ENCODE data around the gene CACNA1C.

Gene CACNA1C

GRCh38 chr12:2311020-2311778, 258.4 kb downstream of the CACNA1C start:
- peaks cover 4% of the 10 kb centered on the region; the same call in 1 of the 2 replicates for H3K9me3 ChIP-seq (ENCODE audit: control insufficient read depth, insufficient read depth, low read length)
- H3F3A ChIP-seq (ENCODE audit: control insufficient read depth, insufficient read depth), result no peaks in the 10 kb centered on the region
- no peak for TF ChIP-seq EZH2phosphoT487 (IDR thresholded peaks at IDR 0.05; ENCODE audit: borderline replicate concordance, low read length)
- TF ChIP-seq CTCF (IDR thresholded peaks at IDR 0.05; ENCODE audit: low read depth, low read length, poor library complexity, severe bottlenecking), result no peak
- no peak overlapping the region for H3K4me2 ChIP-seq (ENCODE audit: low read length)
- H4K20me1 ChIP-seq (ENCODE audit: control insufficient read depth, insufficient read depth, low read depth, low read length), result no peaks in the 10 kb centered on the region
- H3K4me1 ChIP-seq (ENCODE audit: control insufficient read depth, low read length), result peaks cover 9% of the 10 kb centered on the region
- no peak overlapping the region for H3K27ac ChIP-seq (ENCODE audit: low read depth, low read length)
- peaks cover 3% of the 10 kb centered on the region for H3K27me3 ChIP-seq (ENCODE audit: control insufficient read depth, low read length)
- H3K79me2 ChIP-seq (ENCODE audit: control insufficient read depth, low read length), result no peaks in the 10 kb centered on the region
- no peaks in the 10 kb centered on the region for H3K9me2 ChIP-seq (replicated peaks; ENCODE audit: control insufficient read depth, low read length)
- H3K4me3 ChIP-seq (ENCODE audit: low read length), result no peak overlapping the region
- no peaks in the 10 kb centered on the region for H3K36me3 ChIP-seq (ENCODE audit: control insufficient read depth, low read length)

- H3K79me2 ChIP-seq (ENCODE audit: control insufficient read depth, low read length), result no peaks in the 10 kb centered on the region
- H3K4me2 ChIP-seq (ENCODE audit: low read length), result no peak overlapping the region
- H4K20me1 ChIP-seq (ENCODE audit: control insufficient read depth, insufficient read depth, low read depth, low read length), result no peaks in the 10 kb centered on the region
- no peak overlapping the region for H3K4me3 ChIP-seq (ENCODE audit: low read length)
- peaks cover 3% of the 10 kb centered on the region; the same call in 1 of the 2 replicates for H3K27me3 ChIP-seq (ENCODE audit: control insufficient read depth, low read length)
- H3K4me1 ChIP-seq (ENCODE audit: control insufficient read depth, low read length), result no peaks in the 10 kb centered on the region
- TF ChIP-seq EZH2phosphoT487 (IDR thresholded peaks at IDR 0.05; ENCODE audit: borderline replicate concordance, low read length), result no peak
- TF ChIP-seq CTCF (IDR thresholded peaks at IDR 0.05; ENCODE audit: low read depth, low read length, poor library complexity, severe bottlenecking), result no peak
- no peak overlapping the region for H3K27ac ChIP-seq (ENCODE audit: low read depth, low read length)
- peaks cover 4% of the 10 kb centered on the region; the same call in 1 of the 2 replicates for H3K9me3 ChIP-seq (ENCODE audit: control insufficient read depth, insufficient read depth, low read length)
- H3F3A ChIP-seq (ENCODE audit: control insufficient read depth, insufficient read depth), result no peaks in the 10 kb centered on the region
- H3K9me2 ChIP-seq (replicated peaks; ENCODE audit: control insufficient read depth, low read length), result no peaks in the 10 kb centered on the region
- no peaks in the 10 kb centered on the region for H3K36me3 ChIP-seq (ENCODE audit: control insufficient read depth, low read length)
These were observed 259.4 kb downstream of the CACNA1C start for GRCh38 chr12:2312175-2312574.

GRCh38 chr12:2312770-2313169, 260.0 kb downstream of the CACNA1C start:
- Histone ChIP-seq H3K4me1 (ENCODE audit: control insufficient read depth, low read length) (no peaks in the 10 kb centered on the region), H3K36me3 (ENCODE audit: control insufficient read depth, low read length) (no peaks in the 10 kb centered on the region), H3K4me3 (ENCODE audit: low read length) (no peak overlapping the region), H3K27ac (ENCODE audit: low read depth, low read length) (no peak overlapping the region), H3K27me3 (ENCODE audit: control insufficient read depth, low read length) (peaks cover 3% of the 10 kb centered on the region; the same call in 1 of the 2 replicates), H4K20me1 (ENCODE audit: control insufficient read depth, insufficient read depth, low read depth, low read length) (no peaks in the 10 kb centered on the region), H3K79me2 (ENCODE audit: control insufficient read depth, low read length) (no peaks in the 10 kb centered on the region), H3K4me2 (ENCODE audit: low read length) (no peak overlapping the region), H3K9me3 (ENCODE audit: control insufficient read depth, insufficient read depth, low read length) (peaks cover 4% of the 10 kb centered on the region; the same call in 1 of the 2 replicates), H3K9me2 (replicated peaks; ENCODE audit: control insufficient read depth, low read length) (no peaks in the 10 kb centered on the region), H3F3A (ENCODE audit: control insufficient read depth, insufficient read depth) (no peaks in the 10 kb centered on the region)
- no peak for TF ChIP-seq EZH2phosphoT487 (IDR thresholded peaks at IDR 0.05; ENCODE audit: borderline replicate concordance, low read length)
- TF ChIP-seq CTCF (IDR thresholded peaks at IDR 0.05; ENCODE audit: low read depth, low read length, poor library complexity, severe bottlenecking), result no peak

Measured in DOHH2 (cell line).